NCI-H2107 treated with DMSO at 0.1 percent for 48 hours (cell line): ENCODE measurements around the gene NISCH.

Experiments used
- DNase-seq: peaks from one replicate; lab custom pipeline; 2025; ENCODE audit not compliant: unreplicated experiment; lab: John Stamatoyannopoulos, UW

NISCH gene

DNA sequence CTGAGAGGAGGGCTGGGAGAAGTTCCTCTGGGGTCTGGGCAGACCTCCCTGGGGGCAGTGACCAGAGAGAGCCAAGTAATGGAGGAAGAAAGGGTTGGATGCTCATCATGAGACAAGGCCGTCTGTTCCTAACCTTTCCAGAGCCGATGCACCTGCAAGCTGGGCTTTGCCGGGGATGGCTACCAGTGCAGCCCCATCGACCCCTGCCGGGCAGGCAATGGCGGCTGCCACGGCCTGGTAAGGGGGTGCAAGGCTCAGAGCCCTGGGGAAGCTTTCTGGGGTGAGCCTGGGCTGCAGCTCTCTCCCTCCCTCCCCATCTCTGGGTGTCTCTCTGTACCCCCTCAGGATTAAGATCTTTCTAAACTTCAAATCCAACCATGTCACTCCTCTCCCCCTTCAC, 56.1 kb downstream of the NISCH start:
- no peak for DNase-seq

DNA sequence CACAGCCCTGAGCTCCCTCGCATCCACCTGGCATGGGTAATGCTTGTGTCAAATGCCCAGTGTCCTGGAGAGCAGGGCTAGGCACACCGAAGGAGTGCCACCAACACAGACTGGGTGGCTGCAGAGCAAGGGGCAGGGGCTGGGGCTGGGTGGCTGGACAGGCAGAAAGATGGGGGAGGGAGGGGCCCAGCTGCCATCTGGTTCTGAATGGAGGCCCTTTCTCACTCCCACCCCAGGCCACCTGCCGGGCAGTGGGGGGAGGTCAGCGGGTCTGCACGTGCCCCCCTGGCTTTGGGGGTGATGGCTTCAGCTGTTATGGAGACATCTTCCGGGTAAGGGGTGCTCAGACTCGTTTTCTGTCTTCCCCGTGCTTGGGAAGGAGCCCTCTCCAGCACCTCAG, 56.7 kb downstream of the NISCH start:
- no peak for DNase-seq

DNA sequence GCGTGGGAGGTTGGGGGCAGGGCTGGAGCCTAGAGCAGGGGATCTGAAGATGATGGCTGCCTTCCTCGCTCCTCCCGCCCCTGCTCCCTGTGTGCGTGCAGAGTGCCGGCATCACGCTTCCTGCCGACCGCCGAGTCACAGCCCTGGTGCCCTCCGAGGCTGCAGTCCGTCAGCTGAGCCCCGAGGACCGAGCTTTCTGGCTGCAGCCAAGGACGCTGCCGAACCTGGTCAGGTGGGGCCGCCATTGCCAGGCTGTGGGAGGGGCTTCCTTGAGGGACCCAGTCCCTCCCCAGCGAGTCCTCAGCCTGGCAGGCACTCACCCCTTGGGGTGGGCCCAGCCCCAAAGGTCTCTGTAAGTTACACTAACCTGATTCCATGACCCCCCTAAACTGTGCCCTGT, 57.3 kb downstream of the NISCH start:
- no peak for DNase-seq

DNA sequence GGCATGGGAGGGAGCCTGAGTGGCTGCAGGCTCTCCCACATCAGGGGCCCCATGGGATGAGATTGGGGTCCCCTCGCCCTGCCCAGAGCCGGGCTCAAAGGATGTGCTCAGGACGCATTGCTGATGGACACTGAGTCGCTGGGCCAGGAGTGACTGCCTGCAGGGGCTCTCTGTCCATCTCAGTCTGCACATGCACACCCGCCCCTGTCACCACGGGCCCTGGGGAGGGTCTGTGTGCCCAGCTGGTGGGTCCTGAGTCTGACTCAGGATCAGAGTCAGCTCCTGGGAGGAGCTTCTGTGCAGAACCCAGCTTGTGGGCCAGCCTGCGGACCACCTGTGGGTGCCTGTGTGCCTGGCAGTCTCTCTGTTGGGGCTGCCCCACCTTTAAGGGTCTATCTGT, 57.9 kb downstream of the NISCH start:
- DNase-seq, result no peak

DNA sequence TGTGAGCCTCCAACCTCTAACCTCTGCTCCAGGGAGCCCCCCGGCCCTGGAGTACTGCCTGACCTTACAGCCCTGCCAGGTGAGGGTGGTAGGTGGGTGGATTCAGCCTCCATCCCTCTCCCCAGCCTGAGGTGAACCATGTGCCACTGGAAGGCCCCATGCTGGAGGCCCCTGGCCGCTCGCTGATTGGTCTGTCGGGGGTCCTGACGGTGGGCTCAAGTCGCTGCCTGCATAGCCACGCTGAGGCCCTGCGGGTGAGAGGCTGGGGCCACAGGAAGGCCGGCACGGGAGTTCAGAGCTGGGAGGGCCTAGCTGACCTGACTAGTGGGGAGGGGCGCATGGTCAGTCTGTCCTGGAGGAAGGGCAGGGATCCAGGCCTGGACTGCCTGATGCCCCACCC, 59.2 kb downstream of the NISCH start:
- no peak for DNase-seq

DNA sequence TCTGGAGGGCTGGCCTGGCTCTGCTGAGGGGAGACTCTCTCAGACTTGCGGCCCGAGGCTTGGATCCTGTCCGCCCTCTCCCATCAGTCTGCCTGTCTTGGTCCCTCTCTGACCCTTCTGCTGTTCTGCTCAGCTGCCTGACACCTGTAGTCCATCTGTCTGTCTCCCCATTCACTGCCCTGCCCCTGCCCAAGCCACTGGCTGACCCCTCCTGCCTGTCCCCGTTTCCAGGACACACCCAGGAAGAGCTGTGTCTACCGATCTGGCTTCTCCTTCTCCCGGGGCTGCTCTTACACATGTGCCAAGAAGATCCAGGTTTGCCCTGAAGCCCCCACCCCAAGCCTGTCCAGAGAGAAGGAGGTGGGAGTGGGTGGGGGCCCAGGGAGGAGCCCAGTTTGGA, 59.8 kb downstream of the NISCH start:
- no peak for DNase-seq

DNA sequence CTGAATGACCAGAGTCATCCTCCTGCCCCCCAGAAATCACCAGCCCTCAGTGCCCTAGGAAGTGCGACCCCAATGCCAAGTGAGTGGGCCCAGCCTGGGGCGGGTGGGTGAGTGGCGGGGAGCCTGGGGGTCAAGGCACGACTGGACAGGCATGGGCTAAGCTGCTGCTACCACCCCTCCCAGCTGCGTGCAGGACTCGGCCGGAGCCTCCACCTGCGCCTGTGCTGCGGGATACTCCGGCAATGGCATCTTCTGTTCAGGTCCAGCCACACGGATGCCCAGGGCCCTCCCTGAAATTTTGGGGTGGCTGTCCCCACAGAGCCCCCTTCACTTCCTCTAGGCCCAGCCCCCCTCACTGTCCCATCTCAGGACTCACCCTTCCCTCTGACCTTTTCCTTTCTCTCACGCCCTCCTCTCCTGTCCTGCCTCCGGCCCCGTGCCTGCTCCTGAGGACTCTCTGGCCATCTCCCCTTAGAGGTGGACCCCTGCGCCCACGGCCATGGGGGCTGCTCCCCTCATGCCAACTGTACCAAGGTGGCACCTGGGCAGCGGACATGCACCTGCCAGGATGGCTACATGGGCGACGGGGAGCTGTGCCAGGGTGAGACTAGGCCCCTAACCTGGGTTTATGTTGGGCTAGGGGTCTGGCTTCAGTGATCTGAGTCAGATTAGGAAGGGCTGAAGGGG, 61.2 kb downstream of the NISCH start:
- DNase-seq, result no peak

DNA sequence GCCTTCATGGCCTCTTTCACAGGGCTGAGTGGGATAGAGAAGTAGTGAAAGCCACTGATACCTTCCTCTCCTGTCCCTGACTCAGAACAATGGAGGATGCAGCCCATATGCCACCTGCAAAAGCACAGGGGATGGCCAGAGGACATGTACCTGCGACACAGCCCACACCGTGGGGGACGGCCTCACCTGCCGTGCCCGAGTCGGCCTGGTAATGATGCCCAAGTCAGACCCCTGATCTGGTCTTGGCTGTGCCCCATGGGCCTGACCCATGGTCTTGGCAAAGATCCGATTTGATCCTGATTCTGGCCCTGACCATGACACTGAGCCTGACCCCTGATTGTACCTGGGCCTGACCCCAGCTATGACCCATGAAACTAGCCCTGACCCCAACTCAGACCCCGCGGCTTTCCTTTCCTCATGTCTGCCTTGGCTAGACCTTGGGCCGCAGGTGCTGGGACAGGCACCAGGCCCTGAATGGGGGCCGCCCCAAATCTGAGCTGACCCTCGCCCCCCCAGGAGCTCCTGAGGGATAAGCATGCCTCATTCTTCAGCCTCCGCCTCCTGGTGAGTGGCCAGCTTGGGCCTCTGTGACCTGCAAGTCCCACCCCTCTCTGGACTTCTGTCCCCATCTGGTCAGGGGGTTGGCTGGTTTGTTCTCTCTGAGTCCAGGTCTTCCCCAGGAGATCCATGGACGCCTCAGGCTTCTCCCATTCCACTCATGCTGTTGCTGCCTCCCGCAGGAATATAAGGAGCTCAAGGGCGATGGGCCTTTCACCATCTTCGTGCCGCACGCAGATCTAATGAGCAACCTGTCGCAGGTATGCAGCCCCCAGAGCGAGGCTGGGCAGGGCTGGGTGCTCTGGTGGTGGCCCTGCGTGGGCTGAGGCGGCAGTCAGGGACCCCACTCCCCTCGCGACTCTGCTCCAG, 62.7 kb downstream of the NISCH start:
- DNase-seq, result no peak

DNA sequence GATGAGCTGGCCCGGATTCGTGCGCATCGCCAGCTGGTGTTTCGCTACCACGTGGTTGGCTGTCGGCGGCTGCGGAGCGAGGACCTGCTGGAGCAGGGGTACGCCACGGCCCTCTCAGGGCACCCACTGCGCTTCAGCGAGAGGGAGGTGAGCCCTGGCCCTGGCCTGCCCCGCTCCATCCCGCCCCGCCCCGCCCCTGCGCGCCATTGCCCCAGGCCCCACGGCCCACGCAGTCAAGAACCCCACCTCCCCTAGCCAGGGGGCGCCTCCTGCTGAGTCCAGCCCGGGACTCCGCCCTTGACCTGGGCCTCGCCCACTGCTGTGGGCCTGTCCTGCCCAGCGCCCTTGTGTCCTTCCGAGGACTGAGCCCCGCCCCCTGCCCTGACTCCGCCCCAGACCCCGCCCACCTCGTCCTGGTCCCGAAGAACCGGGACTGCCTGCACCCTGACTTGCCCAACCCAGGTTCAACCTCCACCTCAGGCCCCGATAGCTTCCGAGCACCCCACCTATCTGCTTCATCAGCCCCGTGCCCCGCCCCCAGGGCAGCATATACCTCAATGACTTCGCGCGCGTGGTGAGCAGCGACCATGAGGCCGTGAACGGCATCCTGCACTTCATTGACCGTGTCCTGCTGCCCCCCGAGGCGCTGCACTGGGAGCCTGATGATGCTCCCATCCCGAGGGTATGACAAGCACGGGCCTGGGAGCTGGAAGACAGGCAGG, 63.5 kb downstream of the NISCH start:
- no peak for DNase-seq

DNA sequence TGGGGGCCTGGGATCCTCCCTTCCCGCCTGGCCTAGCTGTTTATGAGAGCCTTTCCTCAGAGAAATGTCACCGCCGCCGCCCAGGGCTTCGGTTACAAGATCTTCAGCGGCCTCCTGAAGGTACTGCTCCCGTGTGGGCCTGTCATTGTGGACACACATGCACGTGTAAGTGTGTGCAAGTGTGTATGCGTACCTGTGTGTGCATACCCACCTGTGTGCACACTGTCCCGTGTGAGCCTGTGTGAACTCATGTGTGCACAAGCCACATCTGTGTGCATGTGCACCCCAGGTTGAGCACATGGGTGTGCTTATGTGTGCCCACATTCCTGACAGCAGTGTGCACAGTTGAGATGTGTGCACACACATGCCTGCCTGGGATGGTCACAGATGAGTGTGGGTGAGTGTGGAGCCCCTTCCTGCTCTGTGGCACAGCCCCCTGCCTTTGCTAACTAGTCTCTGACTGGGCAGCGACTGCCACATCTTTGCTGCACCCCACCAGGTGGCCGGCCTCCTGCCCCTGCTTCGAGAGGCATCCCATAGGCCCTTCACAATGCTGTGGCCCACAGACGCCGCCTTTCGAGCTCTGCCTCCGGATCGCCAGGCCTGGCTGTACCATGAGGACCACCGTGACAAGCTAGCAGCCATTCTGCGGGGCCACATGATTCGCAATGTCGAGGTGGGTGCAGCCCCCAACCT, 64.2 kb downstream of the NISCH start:
- no peak for DNase-seq

DNA sequence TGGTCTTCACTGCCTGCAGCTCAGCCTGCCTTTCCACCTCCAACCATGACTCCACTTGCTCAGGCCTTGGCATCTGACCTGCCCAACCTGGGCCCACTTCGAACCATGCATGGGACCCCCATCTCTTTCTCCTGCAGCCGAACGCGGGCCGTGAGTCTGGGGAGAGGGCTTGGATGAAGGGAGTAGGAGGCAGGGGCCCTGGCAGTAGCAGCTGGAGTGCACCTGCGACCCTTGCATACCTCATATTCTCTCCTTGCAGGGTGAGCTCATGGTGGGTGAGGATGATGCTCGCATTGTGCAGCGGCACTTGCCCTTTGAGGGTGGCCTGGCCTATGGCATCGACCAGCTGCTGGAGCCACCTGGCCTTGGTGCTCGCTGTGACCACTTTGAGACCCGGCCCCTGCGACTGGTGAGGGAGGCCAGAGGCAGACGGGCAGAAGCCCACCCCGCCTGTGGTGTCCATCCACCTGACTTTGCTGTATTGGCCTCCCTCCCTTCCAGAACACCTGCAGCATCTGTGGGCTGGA, 64.8 kb downstream of the NISCH start:
- no peak for DNase-seq

DNA sequence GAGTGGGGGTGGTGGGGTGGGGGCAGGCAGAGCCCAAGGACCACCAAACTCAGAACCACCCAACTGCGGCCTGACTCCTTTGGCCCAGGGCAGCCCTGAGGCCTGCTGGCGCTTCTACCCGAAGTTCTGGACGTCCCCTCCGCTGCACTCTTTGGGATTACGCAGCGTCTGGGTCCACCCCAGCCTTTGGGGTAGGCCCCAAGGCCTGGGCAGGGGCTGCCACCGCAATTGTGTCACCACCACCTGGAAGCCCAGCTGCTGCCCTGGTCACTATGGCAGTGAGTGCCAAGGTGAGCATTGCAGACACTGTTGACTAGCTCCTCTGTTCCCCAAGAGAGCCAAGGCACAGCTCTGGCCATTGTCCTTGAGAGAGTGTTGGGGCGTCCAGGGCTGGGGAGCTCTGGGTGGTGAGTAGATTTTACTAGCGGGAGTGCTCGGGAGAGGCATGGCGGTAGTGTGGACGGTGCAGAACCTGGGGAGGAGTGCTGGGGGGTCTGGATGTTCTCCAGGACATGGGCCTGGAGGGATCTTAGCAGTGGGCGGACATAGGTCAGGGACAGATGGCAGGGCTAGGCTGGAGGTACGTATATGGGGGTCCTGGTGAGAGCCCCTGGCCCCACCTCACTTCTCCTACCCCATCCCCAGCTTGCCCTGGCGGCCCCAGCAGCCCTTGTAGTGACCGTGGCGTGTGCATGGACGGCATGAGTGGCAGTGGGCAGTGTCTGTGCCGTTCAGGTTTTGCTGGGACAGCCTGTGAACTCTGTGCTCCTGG, 65.5 kb downstream of the NISCH start:
- DNase-seq, result no peak

DNA sequence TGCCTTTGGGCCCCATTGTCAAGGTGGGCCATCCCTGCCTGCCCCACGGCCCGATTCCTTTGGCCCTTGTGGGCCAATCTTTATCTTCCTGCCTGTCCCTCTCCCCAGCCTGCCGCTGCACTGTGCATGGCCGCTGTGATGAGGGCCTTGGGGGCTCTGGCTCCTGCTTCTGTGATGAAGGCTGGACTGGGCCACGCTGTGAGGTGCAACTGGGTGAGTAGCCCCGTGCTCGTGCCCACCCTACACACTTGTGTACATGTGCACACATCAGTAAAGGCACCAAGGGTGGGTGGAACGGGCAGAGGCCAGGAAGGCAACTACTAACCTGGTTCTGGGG, 66.1 kb downstream of the NISCH start:
- DNase-seq, result no peak

DNA sequence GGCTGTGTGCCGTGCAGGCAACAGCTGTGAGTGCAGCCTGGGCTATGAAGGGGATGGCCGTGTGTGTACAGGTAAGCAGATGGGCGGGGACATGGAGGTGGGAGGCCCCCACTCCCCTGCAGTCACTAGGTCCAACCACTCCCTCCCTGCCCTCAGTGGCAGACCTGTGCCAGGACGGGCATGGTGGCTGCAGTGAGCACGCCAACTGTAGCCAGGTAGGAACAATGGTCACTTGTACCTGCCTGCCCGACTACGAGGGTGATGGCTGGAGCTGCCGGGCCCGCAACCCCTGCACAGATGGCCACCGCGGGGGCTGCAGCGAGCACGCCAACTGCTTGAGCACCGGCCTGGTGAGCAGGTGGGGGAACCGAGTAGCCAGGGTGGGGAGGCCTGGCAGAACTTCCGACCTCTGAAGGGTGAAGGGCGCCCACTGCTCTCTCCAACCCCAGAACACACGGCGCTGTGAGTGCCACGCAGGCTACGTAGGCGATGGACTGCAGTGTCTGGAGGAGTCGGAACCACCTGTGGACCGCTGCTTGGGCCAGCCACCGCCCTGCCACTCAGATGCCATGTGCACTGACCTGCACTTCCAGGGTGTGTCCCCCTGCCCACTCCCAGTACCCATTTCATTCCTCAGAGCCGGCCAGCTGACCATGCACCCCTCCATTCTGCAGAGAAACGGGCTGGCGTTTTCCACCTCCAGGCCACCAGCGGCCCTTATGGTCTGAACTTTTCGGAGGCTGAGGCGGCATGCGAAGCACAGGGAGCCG, 66.7 kb downstream of the NISCH start:
- DNase-seq, result no peak

DNA sequence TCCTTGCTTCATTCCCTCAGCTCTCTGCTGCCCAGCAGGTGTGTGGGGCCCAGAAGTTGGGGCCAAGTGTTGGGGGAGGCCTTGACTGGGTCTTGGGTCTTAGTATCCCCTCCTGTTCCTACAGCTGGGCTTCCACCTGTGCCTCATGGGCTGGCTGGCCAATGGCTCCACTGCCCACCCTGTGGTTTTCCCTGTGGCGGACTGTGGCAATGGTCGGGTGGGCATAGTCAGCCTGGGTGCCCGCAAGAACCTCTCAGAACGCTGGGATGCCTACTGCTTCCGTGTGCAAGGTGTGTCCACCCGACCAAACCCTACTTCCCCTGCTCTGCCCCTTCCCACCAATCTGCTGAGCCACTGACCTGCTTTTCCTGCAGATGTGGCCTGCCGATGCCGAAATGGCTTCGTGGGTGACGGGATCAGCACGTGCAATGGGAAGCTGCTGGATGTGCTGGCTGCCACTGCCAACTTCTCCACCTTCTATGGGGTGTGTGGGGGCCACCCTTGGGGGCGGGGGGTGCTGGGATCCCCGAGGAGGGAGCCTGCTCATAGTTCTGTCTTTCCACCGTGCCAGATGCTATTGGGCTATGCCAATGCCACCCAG, 67.3 kb downstream of the NISCH start:
- no peak for DNase-seq

DNA sequence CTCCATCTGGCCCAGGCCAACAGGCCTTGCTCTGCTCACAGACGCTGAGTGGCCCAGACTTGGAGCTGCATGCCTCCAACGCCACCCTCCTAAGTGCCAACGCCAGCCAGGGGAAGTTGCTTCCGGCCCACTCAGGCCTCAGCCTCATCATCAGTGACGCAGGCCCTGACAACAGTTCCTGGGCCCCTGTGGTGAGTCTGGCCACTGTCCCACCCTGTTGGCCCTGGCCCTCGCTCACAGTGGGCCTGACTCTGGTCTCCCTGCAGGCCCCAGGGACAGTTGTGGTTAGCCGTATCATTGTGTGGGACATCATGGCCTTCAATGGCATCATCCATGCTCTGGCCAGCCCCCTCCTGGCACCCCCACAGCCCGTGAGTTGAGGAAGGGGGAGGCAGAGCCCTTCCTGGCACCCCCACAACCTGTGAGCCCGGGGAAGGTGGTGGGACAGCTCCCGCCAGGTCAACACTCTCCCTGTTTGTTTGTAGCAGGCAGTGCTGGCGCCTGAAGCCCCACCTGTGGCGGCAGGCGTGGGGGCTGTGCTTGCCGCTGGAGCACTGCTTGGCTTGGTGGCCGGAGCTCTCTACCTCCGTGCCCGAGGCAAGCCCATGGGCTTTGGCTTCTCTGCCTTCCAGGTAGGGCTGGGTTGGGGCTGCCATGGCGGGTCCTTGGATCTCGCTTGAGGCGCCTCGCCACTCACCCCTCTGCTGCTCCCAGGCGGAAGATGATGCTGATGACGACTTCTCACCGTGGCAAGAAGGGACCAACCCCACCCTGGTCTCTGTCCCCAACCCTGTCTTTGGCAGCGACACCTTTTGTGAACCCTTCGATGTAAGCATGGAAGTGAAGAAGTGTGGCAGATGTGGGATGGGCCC, 68.2 kb downstream of the NISCH start:
- no peak for DNase-seq

DNA sequence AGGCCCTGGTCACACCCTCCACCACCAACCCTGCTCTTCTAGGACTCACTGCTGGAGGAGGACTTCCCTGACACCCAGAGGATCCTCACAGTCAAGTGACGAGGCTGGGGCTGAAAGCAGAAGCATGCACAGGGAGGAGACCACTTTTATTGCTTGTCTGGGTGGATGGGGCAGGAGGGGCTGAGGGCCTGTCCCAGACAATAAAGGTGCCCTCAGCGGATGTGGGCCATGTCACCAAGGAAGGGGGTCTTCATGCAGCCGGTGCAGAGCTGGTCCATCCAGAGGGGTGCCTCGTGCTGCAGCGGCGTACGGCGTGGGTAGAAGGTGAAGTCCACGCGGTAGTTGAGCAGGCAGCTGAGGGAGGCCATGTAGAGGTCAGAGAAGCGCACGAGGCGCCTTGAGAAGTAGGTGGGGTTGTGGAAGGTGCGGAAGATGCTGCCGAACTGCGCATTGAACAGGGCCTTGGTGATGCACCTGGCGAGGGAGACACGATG, 68.9 kb downstream of the NISCH start:
- DNase-seq, result no peak
